Measurements from ENCODE around the gene TMPRSS4. TPM values are rescaled to one million over a fixed set of nuclear protein-coding genes. Genes with fewer than 3 reads are reported as not detected.

TMPRSS4 gene
- total RNA-seq, 2 donors from 2014 or later: 0.19 TPM; not detected in 1

GRCh38 chr11:118092907-118093571 lies 16.2 kb downstream of the TMPRSS4 start:
- DNase-seq (ENCODE audit: low spot score) (no peak), ATAC-seq (no peak)
- Mint-ChIP-seq H3K4me1 (ENCODE audit: low read depth in 2 of 2) (no peaks in the 10 kb centered on the region), H3K27ac (no peak overlapping the region), H3K36me3 (peaks cover 10% of the 10 kb centered on the region), H3K9me3 (peaks cover 4% of the 10 kb centered on the region), H3K27me3 (peaks cover 10 to 35% of the 10 kb centered on the region in 2 donors), H3K4me3 (no peak overlapping the region)

- Mint-ChIP-seq H3K9me3 (no peaks in the 10 kb centered on the region), H3K4me3 (no peak overlapping the region), H3K27me3 (peaks cover 5 to 31% of the 10 kb centered on the region in 2 donors), H3K27ac (no peak overlapping the region), H3K4me1 (ENCODE audit: low read depth in 2 of 2) (no peaks in the 10 kb centered on the region), H3K36me3 (no peaks in the 10 kb centered on the region)
- DNase-seq (ENCODE audit: low spot score) (no peak), ATAC-seq (no peak)
Measured at GRCh38 chr11:118095493-118095892, 18.6 kb downstream of the TMPRSS4 start.

DNA sequence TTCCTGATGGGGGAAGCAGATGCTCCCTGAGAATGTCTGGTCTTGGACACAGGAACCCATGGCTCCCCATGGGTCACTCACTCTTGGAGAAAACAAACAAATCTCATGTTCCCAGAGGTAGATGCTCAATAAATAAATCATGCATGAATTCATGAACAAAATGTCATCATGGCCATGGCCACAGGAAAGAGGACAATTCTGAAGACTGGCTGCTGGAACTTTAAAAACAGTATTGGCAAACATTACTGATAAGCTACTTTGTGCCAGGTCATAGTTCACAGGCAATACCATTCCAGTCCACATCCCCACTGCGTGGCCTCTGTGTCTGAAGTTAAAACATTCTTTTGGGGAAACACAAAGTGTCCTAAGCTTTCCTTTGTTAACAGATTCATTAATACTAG lies 19.1 kb downstream of the TMPRSS4 start:
- H3K27ac Mint-ChIP-seq: no peak overlapping the region
- H3K9me3 Mint-ChIP-seq: no peaks in the 10 kb centered on the region
- ATAC-seq: no peak
- no peak overlapping the region for H3K4me3 Mint-ChIP-seq
- H3K27me3 Mint-ChIP-seq: peaks cover 6 to 31% of the 10 kb centered on the region in 2 donors
- no peaks in the 10 kb centered on the region for H3K36me3 Mint-ChIP-seq
- H3K4me1 Mint-ChIP-seq (ENCODE audit: low read depth in 2 of 2): no peaks in the 10 kb centered on the region
- no peak for DNase-seq (ENCODE audit: low spot score)

GRCh38 chr11:118098996-118099837 lies 22.3 kb downstream of the TMPRSS4 start:
- H3K27me3 Mint-ChIP-seq: peaks cover 10 to 20% of the 10 kb centered on the region in 2 donors
- H3K9me3 Mint-ChIP-seq: no peaks in the 10 kb centered on the region
- H3K27ac Mint-ChIP-seq: no peak overlapping the region
- H3K4me3 Mint-ChIP-seq: no peak overlapping the region
- no peaks in the 10 kb centered on the region for H3K4me1 Mint-ChIP-seq (ENCODE audit: low read depth in 2 of 2)
- ATAC-seq (no peak), DNase-seq (ENCODE audit: low spot score) (no peak)
- no peaks in the 10 kb centered on the region for H3K36me3 Mint-ChIP-seq

- ATAC-seq: no peak
- no peak overlapping the region for H3K4me3 Mint-ChIP-seq
Measured at GRCh38 chr11:118099838-118100556, 23.1 kb downstream of the TMPRSS4 start.

DNA sequence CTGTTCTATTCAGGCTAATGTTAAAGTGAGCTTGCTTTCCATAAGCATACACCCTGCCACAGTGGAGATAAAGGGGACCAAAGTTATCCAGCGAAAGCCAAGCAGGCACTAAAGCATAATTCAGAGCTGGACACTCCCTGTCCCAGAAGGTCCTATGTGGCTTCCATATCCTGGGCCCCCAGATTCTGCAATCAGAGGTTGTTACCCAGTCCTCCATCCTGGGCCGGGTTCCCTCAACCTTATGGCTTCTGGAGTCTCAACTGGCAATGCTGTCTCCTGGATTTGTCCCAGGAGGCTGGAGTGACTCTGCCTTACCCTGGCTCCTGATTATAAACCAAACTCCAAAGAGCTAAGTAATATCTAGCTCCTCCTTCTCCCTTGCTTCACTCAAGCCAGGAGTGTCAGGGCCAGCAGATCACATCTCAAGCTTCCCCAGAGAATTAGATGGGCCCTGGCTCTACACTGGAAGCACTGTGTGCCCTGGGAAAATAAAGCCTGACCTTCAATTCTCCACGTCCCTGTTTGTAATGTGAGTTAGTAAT lies 23.9 kb downstream of the TMPRSS4 start:
- Mint-ChIP-seq H3K9me3 (no peaks in the 10 kb centered on the region), H3K27ac (no peak overlapping the region), H3K36me3 (no peaks in the 10 kb centered on the region), H3K4me3 (no peak overlapping the region), H3K27me3 (peaks cover 15 to 19% of the 10 kb centered on the region in 2 donors), H3K4me1 (ENCODE audit: low read depth in 2 of 2) (no peaks in the 10 kb centered on the region)
- no peak for ATAC-seq
- DNase-seq (ENCODE audit: low spot score): no peak

More at GRCh38 chr11:118099838-118100556, 23.1 kb downstream of the TMPRSS4 start:
- Mint-ChIP-seq H3K36me3 (no peaks in the 10 kb centered on the region), H3K27me3 (peaks cover 14 to 19% of the 10 kb centered on the region in 2 donors), H3K4me1 (ENCODE audit: low read depth in 2 of 2) (no peaks in the 10 kb centered on the region), H3K27ac (no peak overlapping the region), H3K9me3 (no peaks in the 10 kb centered on the region)
- no peak for DNase-seq (ENCODE audit: low spot score)

GRCh38 chr11:118102721-118103261 lies 25.9 kb downstream of the TMPRSS4 start:
- H3K9me3 Mint-ChIP-seq: no peaks in the 10 kb centered on the region
- no peak overlapping the region for H3K27ac Mint-ChIP-seq
- H3K27me3 Mint-ChIP-seq: peaks cover 12 to 13% of the 10 kb centered on the region in 2 donors
- no peaks in the 10 kb centered on the region for H3K4me1 Mint-ChIP-seq (ENCODE audit: low read depth in 2 of 2)
- no peak overlapping the region for H3K4me3 Mint-ChIP-seq
- H3K36me3 Mint-ChIP-seq: no peaks in the 10 kb centered on the region
- DNase-seq (ENCODE audit: low spot score) (no peak), ATAC-seq (peak; percentile 16 to 32)

- H3K27ac Mint-ChIP-seq: no peak overlapping the region
- no peak overlapping the region for H3K4me3 Mint-ChIP-seq
- H3K27me3 Mint-ChIP-seq: peaks cover 6 to 10% of the 10 kb centered on the region in 2 donors
- ATAC-seq (no peak), DNase-seq (ENCODE audit: low spot score) (no peak)
- H3K9me3 Mint-ChIP-seq: no peaks in the 10 kb centered on the region
- H3K36me3 Mint-ChIP-seq: no peaks in the 10 kb centered on the region
- no peaks in the 10 kb centered on the region for H3K4me1 Mint-ChIP-seq (ENCODE audit: low read depth in 2 of 2)
Measured at GRCh38 chr11:118104491-118104890, 27.6 kb downstream of the TMPRSS4 start.

DNA sequence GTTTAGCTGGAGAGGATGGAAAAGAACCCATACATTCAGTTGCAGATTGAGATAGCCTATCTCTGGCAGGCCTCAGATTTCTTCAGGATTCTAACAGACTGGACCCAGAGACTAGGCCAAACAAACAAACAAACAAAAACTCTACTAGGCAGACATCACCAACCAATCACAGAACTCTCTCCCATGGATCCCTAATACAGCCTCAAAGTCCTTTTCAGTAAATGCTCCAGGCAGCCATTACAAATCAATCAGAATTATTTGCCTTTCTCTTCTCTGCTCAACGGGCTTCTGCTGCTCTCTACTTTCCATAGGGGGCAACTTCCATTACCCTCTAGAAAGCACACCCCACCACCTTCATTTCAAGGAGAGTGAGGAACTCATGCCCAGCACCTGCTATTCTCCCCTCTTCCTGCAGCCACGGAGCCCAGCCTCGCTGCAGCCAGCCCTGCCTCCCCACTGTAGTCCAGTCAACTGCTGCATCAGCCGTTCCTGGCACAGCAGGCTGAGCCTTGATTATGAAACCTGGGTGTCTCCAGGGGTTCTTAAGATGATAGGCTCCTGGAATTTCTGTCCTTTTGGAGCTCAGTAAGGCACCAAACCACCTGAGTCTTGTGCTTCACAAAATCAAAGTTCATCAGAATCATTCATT lies 28.9 kb downstream of the TMPRSS4 start:
- H3K4me3 Mint-ChIP-seq: no peak overlapping the region
- ATAC-seq (no peak), DNase-seq (ENCODE audit: low spot score) (no peak)
- no peaks in the 10 kb centered on the region for H3K9me3 Mint-ChIP-seq
- H3K4me1 Mint-ChIP-seq (ENCODE audit: low read depth in 2 of 2): no peaks in the 10 kb centered on the region
- no peak overlapping the region for H3K27ac Mint-ChIP-seq
- no peaks in the 10 kb centered on the region for H3K36me3 Mint-ChIP-seq
- H3K27me3 Mint-ChIP-seq: peaks cover 6 to 12% of the 10 kb centered on the region in 2 donors

- Mint-ChIP-seq H3K27ac (no peak overlapping the region), H3K4me1 (ENCODE audit: low read depth in 2 of 2) (no peaks in the 10 kb centered on the region), H3K36me3 (no peaks in the 10 kb centered on the region), H3K9me3 (no peaks in the 10 kb centered on the region), H3K27me3 (peaks cover 6 to 7% of the 10 kb centered on the region in 2 donors), H3K4me3 (no peak overlapping the region)
- ATAC-seq: no peak
- no peak for DNase-seq (ENCODE audit: low spot score)
Measured at GRCh38 chr11:118106789-118107335, 30.0 kb downstream of the TMPRSS4 start.

DNA sequence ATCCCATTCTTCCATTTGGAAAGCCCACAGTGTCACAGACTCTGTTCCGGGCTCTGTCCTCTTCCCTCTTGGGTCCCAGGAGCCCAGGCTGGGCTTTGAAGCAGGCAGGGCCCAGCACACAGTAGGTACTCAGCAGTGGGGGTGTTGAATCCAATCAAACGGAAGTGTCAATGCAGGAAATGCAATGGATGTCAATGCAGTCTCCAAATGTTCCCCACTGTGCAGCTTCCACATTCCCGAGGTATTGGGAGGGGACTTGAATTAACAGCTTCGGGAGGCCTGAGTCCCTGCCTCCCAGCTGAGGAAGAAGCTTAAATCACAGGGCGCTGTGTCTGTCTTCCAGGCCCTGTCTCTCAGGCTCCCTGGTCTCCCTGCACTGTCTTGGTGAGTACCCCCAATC lies 31.6 kb downstream of the TMPRSS4 start:
- Mint-ChIP-seq H3K4me1 (ENCODE audit: low read depth in 2 of 2) (no peaks in the 10 kb centered on the region), H3K27ac (no peak overlapping the region), H3K27me3 (peaks cover 6 to 7% of the 10 kb centered on the region in 2 donors), H3K4me3 (no peak overlapping the region), H3K9me3 (no peaks in the 10 kb centered on the region), H3K36me3 (no peaks in the 10 kb centered on the region)
- ATAC-seq: no peak
- no peak for DNase-seq (ENCODE audit: low spot score)

- ATAC-seq (no peak), DNase-seq (ENCODE audit: low spot score) (no peak)
- Mint-ChIP-seq H3K36me3 (no peaks in the 10 kb centered on the region), H3K9me3 (no peaks in the 10 kb centered on the region), H3K4me1 (ENCODE audit: low read depth in 2 of 2) (no peaks in the 10 kb centered on the region), H3K4me3 (no peak overlapping the region), H3K27me3 (peaks cover 6 to 7% of the 10 kb centered on the region in 2 donors), H3K27ac (no peak overlapping the region)
Measured at GRCh38 chr11:118109231-118109630, 32.4 kb downstream of the TMPRSS4 start.

Measured in natural killer cell treated with Interleukin-12 subunit alpha and Interleukin-12 subunit beta and Interleukin-15 and Interleukin-18, amount 100 ng/mL, for 72 hours (primary cell).